ENCODE data around the gene PCDH10.
"Not testable (repeated sequence)": the region's sequence is repeated elsewhere in the genome, so short reads cannot be mapped to it uniquely, and the experiment has no call there.

Gene PCDH10

GRCh38 chr4:133233922-133234321 lies 84.8 kb downstream of the PCDH10 start:
- no peak for DNase-seq (ENCODE audit: low read depth in 2 of 2)

GRCh38 chr4:133240451-133240850 lies 91.4 kb downstream of the PCDH10 start:
- not testable (repeated sequence) for DNase-seq (ENCODE audit: low read depth in 2 of 2)
